K562 (cell line): Measurements from ENCODE around the gene ELOVL5. TPM values are rescaled to one million over a fixed set of nuclear protein-coding genes. Genes with fewer than 3 reads are reported as not detected.

ENCODE experiments used
- ATAC-seq: fragments of 200-7000 bp; cut with Tn5 transposase; 3 replicates; pipeline ENCODE4 v1.9.1; 2020; ENCODE audit warnings: moderate library complexity
- BruUV-seq: library from RNA; stranded (reverse); fragments of 400-500 nt; replicated peaks from 2 replicates; lab custom pipeline; 2021; lab: Mats Ljungman, UMichigan
- CTCF ChIA-PET: fragments of 300-600 bp; formaldehyde crosslinking; extraction: SDS; loops from one replicate; lab custom pipeline; 2021; ENCODE audit warnings: low intra/inter-chr PET ratio; lab: Yijun Ruan, JAX
- POLR2A ChIA-PET: fragments of 300-600, 350-650 bp; sonication (Branson Sonifier 250); formaldehyde crosslinking; extraction: SDS; loops from one replicate; lab custom pipeline; 2021; ENCODE audit warnings: antibody characterized with exemption, inconsistent platforms; lab: Yijun Ruan, JAX
- DNase-seq, 4 experiments: peaks; one replicate each; pipeline versions ENCODE4 v3.0.0 to v3.0.0-alpha.2; 2011 to 2018; ENCODE audit warnings: low spot score in 3 of 4, mixed read lengths in 3 of 4; ENCODE audit errors: extremely low read depth in 1 of 4
- FAIRE-seq: peaks from 2 replicates; lab custom pipeline; 2011; peaks lifted over from hg19 to GRCh38; lab: Jason Lieb, UNC
- H2AFZ ChIP-seq: 2 replicates; pipeline ENCODE4 v1.6.0; 2011; ENCODE audit warnings: low read depth, low read length, control low read depth, inconsistent platforms
- H3K27ac ChIP-seq: fragments of 200-600 bp; 3 replicates; pipeline ENCODE4 v1.8.0; 2011; ENCODE audit warnings: low read depth, mild to moderate bottlenecking, control low read depth, inconsistent platforms, low read length, moderate library complexity, mixed read lengths; ENCODE audit errors: extremely low read depth
- H3K27me3 ChIP-seq, 2 experiments: fragments of 300-600 bp in 1 of 2; 2 replicates in 1 of 2; 3 replicates in 1 of 2; pipeline versions ENCODE4 v1.6.0 to v1.8.0; 2011; ENCODE audit warnings: inconsistent platforms in 2 of 2, low read length in 2 of 2, mild to moderate bottlenecking in 1 of 2, mixed read lengths in 1 of 2, moderate library complexity in 1 of 2; ENCODE audit not compliant: control insufficient read depth in 2 of 2, insufficient read depth in 2 of 2
- H3K36me3 ChIP-seq: fragments of 300-600 bp; 3 replicates; pipeline ENCODE4 v1.8.0; 2011; ENCODE audit warnings: mild to moderate bottlenecking, low read length, inconsistent platforms; ENCODE audit not compliant: control insufficient read depth, insufficient read depth
- H3K4me1 ChIP-seq, 2 experiments: fragments of 200-600 bp in 1 of 2; replicated peaks in 1 of 2; 2 replicates in 1 of 2; 3 replicates in 1 of 2; pipeline versions ENCODE4 v1.5.1 to v1.8.0; 2011; ENCODE audit warnings: inconsistent platforms in 2 of 2, low read length in 2 of 2, mild to moderate bottlenecking in 1 of 2, mixed read lengths in 1 of 2, moderate library complexity in 1 of 2; ENCODE audit not compliant: control insufficient read depth in 2 of 2, insufficient read depth in 2 of 2
- H3K4me2 ChIP-seq: 2 replicates; pipeline ENCODE4 v1.6.1; 2011; ENCODE audit warnings: low read length, control low read depth, inconsistent platforms, mixed read lengths; ENCODE audit not compliant: insufficient read depth
- H3K4me3 ChIP-seq: fragments of 200-600 bp; sonication (generic), shearing (Covaris generic); 2 replicates; pipeline ENCODE4 v1.5.1; 2016; ENCODE audit warnings: control low read depth, inconsistent platforms
- H3K79me2 ChIP-seq: fragments of 200-600 bp; 3 replicates; pipeline ENCODE4 v1.8.0; 2011; ENCODE audit warnings: low read length, inconsistent platforms; ENCODE audit not compliant: control insufficient read depth, insufficient read depth
- H3K9ac ChIP-seq, 2 experiments: 2 replicates each; pipeline versions ENCODE4 v1.6.0 to v1.6.1; 2011; ENCODE audit warnings: low read depth in 2 of 2, low read length in 2 of 2, control low read depth in 1 of 2, inconsistent platforms in 1 of 2, mild to moderate bottlenecking in 1 of 2, mixed read lengths in 1 of 2; ENCODE audit not compliant: insufficient read depth in 1 of 2
- H3K9me1 ChIP-seq: one replicate; pipeline ENCODE4 v1.6.0; 2011; ENCODE audit warnings: inconsistent platforms, mild to moderate bottlenecking, low read length, moderate library complexity; ENCODE audit not compliant: control insufficient read depth, insufficient read depth
- H3K9me3 ChIP-seq: replicated peaks from 2 replicates; pipeline ENCODE4 v1.5.1; 2011; ENCODE audit warnings: low read depth, low read length, inconsistent platforms; ENCODE audit not compliant: control insufficient read depth, insufficient read depth
- H4K20me1 ChIP-seq: replicated peaks from 2 replicates; pipeline ENCODE4 v1.6.1; 2011; ENCODE audit warnings: low read length, inconsistent platforms, mixed read lengths; ENCODE audit not compliant: control insufficient read depth, insufficient read depth
- ARID2 ChIP-seq: fragments of 450-650 bp; IDR thresholded peaks from 2 replicates; pipeline ENCODE4 v1.6.1; 2017; ENCODE audit warnings: antibody characterized with exemption, mild to moderate bottlenecking
- FOXO4 ChIP-seq: fragments of 450-650 bp; formaldehyde crosslinking; IDR thresholded peaks from 2 replicates; pipeline ENCODE4 v1.4.0; 2020; ENCODE audit warnings: mild to moderate bottlenecking, moderate library complexity
- GABPB1 ChIP-seq: sonication (generic); formaldehyde crosslinking; IDR thresholded peaks from 2 replicates; pipeline ENCODE4 v1.8.0; 2022; ENCODE audit warnings: mild to moderate bottlenecking, missing genetic modification reagents
- GTF2F1 ChIP-seq: IDR thresholded peaks from 2 replicates; pipeline ENCODE4 v1.6.1; 2011; ENCODE audit warnings: low read depth, low read length, improper control_type of control experiment
- ILK ChIP-seq: fragments of 450-650 bp; IDR thresholded peaks from 2 replicates; pipeline ENCODE4 v1.6.1; 2016; ENCODE audit warnings: missing genetic modification characterization, low read depth, mild to moderate bottlenecking, missing compliant biosample characterization, moderate library complexity, borderline replicate concordance
- MAX ChIP-seq: sonication (generic); formaldehyde crosslinking; IDR thresholded peaks from 2 replicates; pipeline ENCODE4 v1.9.0; 2022; ENCODE audit warnings: mild to moderate bottlenecking, missing genetic modification reagents
- NCOA4 ChIP-seq: fragments of 450-650 bp; IDR thresholded peaks from 2 replicates; pipeline ENCODE4 v1.6.1; 2018; ENCODE audit warnings: mild to moderate bottlenecking; ENCODE audit not compliant: partially characterized antibody
- SFPQ ChIP-seq: fragments of 200-400 bp; formaldehyde crosslinking; IDR thresholded peaks from 2 replicates; pipeline ENCODE4 v1.6.1; 2017; ENCODE audit warnings: mild to moderate bottlenecking, low read depth, low read length, moderate library complexity
- SRSF9 ChIP-seq: fragments of 200-400 bp; formaldehyde crosslinking; IDR thresholded peaks from 2 replicates; pipeline ENCODE4 v1.6.1; 2017; ENCODE audit warnings: low read depth, low read length, borderline replicate concordance
- ZBTB11 ChIP-seq, 3 experiments: fragments of 200-800 bp in 1 of 3; fragments of 250-450 bp in 1 of 3; fragments of 450-650 bp in 1 of 3; sonication (Bioruptor Pico) in 1 of 3; sonication (Bioruptor generic) in 1 of 3; formaldehyde crosslinking in 1 of 3; IDR thresholded peaks; 2 replicates each; pipeline versions ENCODE4 v1.6.1 to v1.8.0; 2016 to 2022; ENCODE audit warnings: mild to moderate bottlenecking in 2 of 3, missing genetic modification characterization in 2 of 3, missing compliant biosample characterization in 1 of 3, moderate library complexity in 1 of 3
- ZNF449 ChIP-seq: fragments of 250-450 bp; sonication (Bioruptor Pico); IDR thresholded peaks from 2 replicates; pipeline ENCODE4 v1.8.0; 2022; ENCODE audit warnings: moderate library complexity, mild to moderate bottlenecking, inconsistent platforms
- WGBS: fragments of 100-300 bp; shearing (Covaris generic); methylation state at CpG from one replicate; pipeline ENCODE4 v1.1.6; 2016; ENCODE audit warnings: low coverage, mixed read lengths; ENCODE audit not compliant: insufficient coverage; ENCODE audit errors: missing lambda C conversion rate; 5-methylcytosine and 5-hydroxymethylcytosine counted together
- in situ Hi-C: fragments of 300-500 bp; cut with MboI; formaldehyde crosslinking; loops from 4 replicates; pipeline ENCODE4 v1.15.0; 2018; ENCODE audit warnings: inconsistent platforms, mixed read lengths
- intact Hi-C: fragments of 100-400 bp; cut with micrococcal nuclease; formaldehyde crosslinking; loops from 2 replicates; pipeline ENCODE4 v1.14.2; 2022
- polyA plus RNA-seq, 8 experiments: library from polyadenylated mRNA; depleted of rRNA in 4 of 8; stranded (reverse) in 5 of 8; unstranded in 3 of 8; fragments of >200 nt; fragmentation: Nextera tagmentation in 2 of 8; fragmentation: Illumina TruSeq in 1 of 8; extraction: Ambion mirVana in 2 of 8; extraction: Trizol in 1 of 8; gene quantifications; 2 replicates each; pipeline versions ENCODE4 v1.2.1 to v1.2.3, GENCODE V29; 2011 to 2014; ENCODE audit warnings: inconsistent platforms in 1 of 8, missing spikeins in 1 of 8
- total RNA-seq, 7 experiments: library from RNA; depleted of rRNA in 6 of 7; stranded (reverse); fragments of >200 nt in 6 of 7; fragmentation: Illumina TruSeq in 2 of 7; extraction: Trizol in 2 of 7; gene quantifications; 2 replicates each; pipeline versions ENCODE4 v1.2.1 to v1.2.3, GENCODE V29; 2011 to 2021; ENCODE audit warnings: low replicate concordance in 1 of 7

The ELOVL5 gene
- total and polyA plus RNA-seq, 9 of the 15 experiments (the other 6 are each of a cell fraction or from before 2014, with no cell fraction given): 70.6 to 245 (median 132) TPM

- H3K27ac ChIP-seq: no peak overlapping the region
- ChIA-PET POLR2A (interaction anchor here (0.6 kb wide), 1 partner anchor 376 kb away, joined by 4 read pairs; no protein-coding TSS in a partner anchor), CTCF (no interaction called here)
- intact Hi-C loops: no loop called here
- no peak overlapping the region for H3K4me3 ChIP-seq
- no TSS peak for BruUV-seq
- FAIRE-seq (no peak), DNase-seq (no peak), ATAC-seq (no peak)
- peaks cover 14 to 19% of the 10 kb centered on the region in 2 experiments; a peak in 4 of 5 replicates for H3K4me1 ChIP-seq
- no peaks in the 10 kb centered on the region for H3K27me3 ChIP-seq
- no peaks in the 10 kb centered on the region for H4K20me1 ChIP-seq
- no peak overlapping the region for H3K4me2 ChIP-seq
- H3K9me3 ChIP-seq: no peaks in the 10 kb centered on the region
- in situ Hi-C loops: no loop called here
- H2AFZ ChIP-seq: no peak overlapping the region
- no peak overlapping the region for H3K9ac ChIP-seq
- peaks cover 4% of the 10 kb centered on the region; the same call in 2 of the 3 replicates for H3K79me2 ChIP-seq
- no peaks in the 10 kb centered on the region for H3K9me1 ChIP-seq
- 81% methylated on average over 12 of the region's 37 CpGs for WGBS
- no peaks in the 10 kb centered on the region for H3K36me3 ChIP-seq
- TF ChIP-seq FOXO4 (CRISPR knock-in tag) (no peak), GTF2F1 (no peak), SFPQ (no peak), SRSF9 (no peak), ZNF449 (no peak), NCOA4 (no peak), ARID2 (no peak), ILK (tag) (no peak), ZBTB11 (CRISPR knock-in tag; IDR thresholded peaks at IDR 0.05) (no peak), GABPB1 (no peak), MAX (CRISPR knock-in tag) (no peak)
These were observed 14.8 kb upstream of the ELOVL5 start for GRCh38 chr6:53363341-53364079.
